Epithelial cell of proximal tubule (primary cell): ENCODE data around the gene PLLP. TPM values are rescaled to one million over a fixed set of nuclear protein-coding genes. Genes with fewer than 3 reads are reported as not detected.

Source experiments
- DNase-seq: peaks from one replicate; pipeline ENCODE4 v3.0.0-alpha.2; 2011; ENCODE audit warnings: low read depth
- H3K4me3 ChIP-seq: 2 replicates; pipeline ENCODE4 v1.5.1; 2011; ENCODE audit warnings: low read depth, mild to moderate bottlenecking, low read length
- CTCF ChIP-seq: conservative IDR thresholded peaks from 2 replicates; pipeline ENCODE4 v1.5.1; 2012; ENCODE audit warnings: low read depth, mild to moderate bottlenecking, low read length
- total RNA-seq: library from RNA; depleted of rRNA; stranded (reverse); fragments of >200 nt; gene quantifications from 2 replicates; pipeline ENCODE4 v1.2.3, GENCODE V29; 2015

PLLP gene
- total RNA-seq, 1 donor from 2014 or later, result 2.5 TPM

GRCh38 chr16:57310801-57311200 lies 26.3 kb upstream of the PLLP start:
- TF ChIP-seq CTCF, result no peak
- H3K4me3 ChIP-seq, result no peak overlapping the region
- DNase-seq, result no peak

DNA sequence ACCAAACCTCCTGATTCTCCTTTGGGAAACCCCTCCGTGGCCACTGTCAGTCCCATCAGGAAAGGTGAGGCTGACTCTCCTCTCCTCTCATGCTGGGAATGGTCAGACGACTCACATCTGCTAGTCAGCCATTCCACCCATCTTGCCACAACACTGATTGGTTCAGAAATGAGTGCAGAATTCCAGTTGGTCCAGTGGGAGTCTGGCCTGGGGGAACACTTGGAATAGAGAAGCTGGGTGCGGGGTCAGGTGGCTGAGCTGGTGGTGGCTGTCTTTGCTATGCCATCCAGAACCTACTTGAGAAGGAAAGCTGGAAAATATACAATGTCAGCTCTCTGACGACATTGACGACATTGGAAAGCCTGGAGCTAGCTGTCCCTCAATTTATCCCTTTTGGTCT lies 23.6 kb upstream of the PLLP start:
- no peak for DNase-seq
- TF ChIP-seq CTCF, result no peak
- H3K4me3 ChIP-seq, result no peak overlapping the region

- H3K4me3 ChIP-seq, result no peak overlapping the region
- TF ChIP-seq CTCF, result no peak
- no peak for DNase-seq
Observed at GRCh38 chr16:57307365-57307764, 22.9 kb upstream of the PLLP start.

DNA sequence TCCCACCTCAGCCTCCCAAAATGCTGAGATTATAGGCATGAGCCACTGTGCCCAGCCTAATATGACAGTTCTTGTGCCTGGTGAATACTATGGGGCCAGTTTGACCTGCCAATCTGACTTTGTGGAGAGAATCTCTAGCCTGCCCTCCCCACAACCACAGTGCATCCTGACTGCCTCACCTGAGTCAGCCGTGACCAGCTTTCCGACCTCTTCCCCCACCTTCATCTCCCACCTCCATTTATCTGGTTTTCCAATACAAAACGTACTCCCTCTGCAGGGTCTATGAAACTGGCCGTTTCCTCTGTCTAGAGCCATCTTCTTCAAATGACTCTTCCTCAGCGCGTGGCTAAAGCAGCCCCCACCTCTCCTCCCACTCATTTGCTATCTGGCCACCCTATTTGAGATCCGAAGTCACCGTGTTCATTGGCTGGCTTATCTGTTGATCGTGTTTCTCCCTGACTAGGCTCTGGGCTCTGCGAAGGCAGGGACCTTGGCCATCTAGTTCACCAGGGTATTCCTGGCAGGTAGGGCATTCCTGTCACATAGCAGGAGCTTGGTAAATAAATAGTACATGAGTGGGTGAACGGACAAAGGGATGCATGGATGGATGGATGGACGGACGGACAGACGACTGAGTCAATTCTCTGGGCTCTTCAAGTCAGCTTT lies 22.3 kb upstream of the PLLP start:
- DNase-seq, result no peak
- no peak overlapping the region for H3K4me3 ChIP-seq
- no peak for TF ChIP-seq CTCF

DNA sequence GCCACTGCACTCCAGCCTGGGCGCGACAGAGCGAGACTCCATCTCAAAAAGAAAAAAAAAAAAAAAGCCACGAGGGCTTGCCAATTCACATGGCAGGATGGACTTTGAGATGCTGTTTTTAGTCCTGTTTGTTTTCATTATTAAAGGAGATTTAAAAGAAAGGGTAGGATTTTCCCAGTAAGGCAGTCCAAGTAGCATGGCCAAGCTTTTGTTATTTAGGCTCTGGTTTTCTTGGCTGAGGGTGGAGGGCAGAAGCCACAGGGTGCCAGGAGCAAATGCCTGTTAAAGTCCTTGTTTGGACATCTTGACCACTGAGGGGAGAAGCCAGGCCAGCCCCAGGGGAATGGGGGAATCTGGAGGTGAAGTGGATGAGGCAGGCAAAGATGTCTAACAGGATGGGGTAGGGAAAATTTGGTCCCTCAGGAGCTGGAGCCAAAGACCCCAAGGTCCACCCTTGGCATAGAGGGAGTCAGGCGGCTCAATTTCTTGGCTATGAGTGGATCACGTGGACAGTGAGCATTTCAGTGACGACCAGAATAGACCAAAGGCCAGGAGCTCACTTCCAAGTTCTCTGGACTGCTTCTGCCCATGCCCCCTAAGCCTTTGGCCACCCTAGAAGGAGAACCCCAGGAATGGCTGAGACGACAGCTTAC lies 20.8 kb upstream of the PLLP start:
- TF ChIP-seq CTCF, result no peak
- no peak for DNase-seq
- no peak overlapping the region for H3K4me3 ChIP-seq

DNA sequence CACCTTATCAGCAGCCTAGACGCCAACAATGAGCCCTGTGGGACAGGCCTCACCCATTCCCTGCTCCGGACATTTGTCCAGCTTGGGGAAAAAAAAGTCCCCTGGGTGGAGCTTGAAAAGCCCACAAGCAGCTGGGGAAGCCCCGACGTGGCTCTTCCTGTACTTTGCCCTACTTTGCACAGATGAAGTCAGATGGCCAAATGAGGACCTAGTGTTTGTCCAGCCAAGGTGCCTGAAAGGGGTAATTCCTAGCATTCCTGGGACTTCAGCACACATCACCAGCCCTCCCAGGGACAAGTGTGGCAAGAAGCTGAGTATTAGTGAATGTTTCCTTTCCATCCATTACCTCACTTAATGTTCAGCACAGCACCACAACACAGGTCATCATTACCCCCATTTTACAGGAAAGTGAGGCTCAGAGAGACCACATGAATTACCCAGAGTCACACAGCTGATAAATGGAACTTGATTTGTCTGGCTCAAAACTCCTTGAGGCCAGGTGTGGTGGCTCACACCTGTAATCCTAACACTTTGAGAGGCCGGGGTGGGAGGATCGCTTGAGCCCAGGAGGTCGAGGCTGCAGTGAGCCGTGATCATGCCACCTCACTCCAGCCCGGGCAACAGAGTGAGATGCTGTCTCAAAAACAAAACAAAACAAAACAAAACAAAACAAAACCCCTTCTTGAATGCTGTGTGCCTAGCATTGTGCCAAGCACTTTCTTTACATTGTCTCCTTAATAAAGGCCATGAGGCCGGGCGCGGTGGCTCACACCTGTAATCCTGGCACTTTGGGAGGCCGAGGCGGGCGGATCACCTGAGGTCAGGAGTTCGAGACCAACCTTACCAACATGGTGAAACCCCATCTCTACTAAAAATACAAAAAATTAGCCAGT lies 19.9 kb upstream of the PLLP start:
- no peak for TF ChIP-seq CTCF
- H3K4me3 ChIP-seq, result no peak overlapping the region

More for the DNA sequence above, 19.9 kb upstream of the PLLP start:
- peak; percentile 96 for DNase-seq
